WTC11 (cell line): ENCODE measurements around the gene DPP8. TPM values are rescaled to one million over a fixed set of nuclear protein-coding genes. Genes with fewer than 3 reads are reported as not detected.
A peak's percentile ranks its signal among the peaks of the same experiment; 100 is the strongest.

Experiments
- ATAC-seq: fragments of 200-7000 bp; cut with Tn5 transposase; 2 replicates; pipeline ENCODE4 v1.10.0; 2021; ENCODE audit warnings: mild to moderate bottlenecking, moderate library complexity
- CTCF ChIA-PET: fragments of 300-600 bp; sonication (Branson Sonifier 250); formaldehyde crosslinking; loops from one replicate; lab custom pipeline; 2021; ENCODE audit warnings: antibody characterized with exemption; lab: Charles Lee
- POLR2A ChIA-PET: fragments of 350-600 bp; sonication (Branson Sonifier 250); formaldehyde crosslinking; loops from one replicate; lab custom pipeline; 2021; ENCODE audit warnings: antibody characterized with exemption; lab: Charles Lee
- DNase-seq: peaks from one replicate; pipeline ENCODE4 v3.0.0; 2021; ENCODE audit warnings: low spot score
- H3K27ac Mint-ChIP-seq: 2 replicates; pipeline ENCODE4 v1.8.0; 2021; ENCODE audit warnings: mixed read lengths
- H3K27me3 Mint-ChIP-seq: 2 replicates; pipeline ENCODE4 v1.8.0; 2021; ENCODE audit warnings: low read depth, mild to moderate bottlenecking, moderate library complexity, mixed read lengths
- H3K36me3 Mint-ChIP-seq: 2 replicates; pipeline ENCODE4 v1.8.0; 2021; ENCODE audit warnings: mixed read lengths
- H3K4me1 Mint-ChIP-seq: 2 replicates; pipeline ENCODE4 v1.8.0; 2022; ENCODE audit warnings: mixed read lengths
- H3K4me3 Mint-ChIP-seq: 2 replicates; pipeline ENCODE4 v1.8.0; 2021; ENCODE audit warnings: mild to moderate bottlenecking, moderate library complexity, mixed read lengths
- H3K9me3 Mint-ChIP-seq: 2 replicates; pipeline ENCODE4 v1.8.0; 2021; ENCODE audit warnings: mixed read lengths
- CDX4 ChIP-seq: fragments of 250-450 bp; sonication (Bioruptor Pico); IDR thresholded peaks from 2 replicates; pipeline ENCODE4 v1.9.0; 2021; ENCODE audit warnings: moderate library complexity, mild to moderate bottlenecking, inconsistent platforms, borderline replicate concordance
- CREM ChIP-seq: sonication (generic); formaldehyde crosslinking; IDR thresholded peaks from 2 replicates; pipeline ENCODE4 v1.8.1; 2022; ENCODE audit warnings: mild to moderate bottlenecking, missing genetic modification reagents, moderate library complexity
- E2F5 ChIP-seq: sonication (generic); formaldehyde crosslinking; IDR thresholded peaks from 2 replicates; pipeline ENCODE4 v1.8.1; 2022; ENCODE audit warnings: mild to moderate bottlenecking, moderate library complexity, missing genetic modification reagents
- ETV6 ChIP-seq: sonication (generic); formaldehyde crosslinking; IDR thresholded peaks from 2 replicates; pipeline ENCODE4 v1.8.1; 2022; ENCODE audit warnings: mild to moderate bottlenecking, missing genetic modification reagents
- FOXK1 ChIP-seq: sonication (generic); formaldehyde crosslinking; IDR thresholded peaks from 2 replicates; pipeline ENCODE4 v1.8.0; 2022; ENCODE audit warnings: mild to moderate bottlenecking, moderate library complexity, missing genetic modification reagents
- FOXP1 ChIP-seq: sonication (generic); formaldehyde crosslinking; IDR thresholded peaks from 2 replicates; pipeline ENCODE4 v1.8.0; 2022; ENCODE audit warnings: missing genetic modification reagents, mild to moderate bottlenecking, moderate library complexity, borderline replicate concordance
- FOXP4 ChIP-seq: sonication (generic); formaldehyde crosslinking; IDR thresholded peaks from 2 replicates; pipeline ENCODE4 v1.8.0; 2022; ENCODE audit warnings: mild to moderate bottlenecking, missing genetic modification reagents
- IRF1 ChIP-seq: sonication (generic); formaldehyde crosslinking; IDR thresholded peaks from 2 replicates; pipeline ENCODE4 v1.8.0; 2023; ENCODE audit warnings: missing genetic modification reagents
- IRF2 ChIP-seq: sonication (generic); formaldehyde crosslinking; IDR thresholded peaks from 2 replicates; pipeline ENCODE4 v1.8.0; 2022; ENCODE audit warnings: low read depth, missing genetic modification reagents, borderline replicate concordance
- JAZF1 ChIP-seq: fragments of 250-450 bp; sonication (Bioruptor Pico); IDR thresholded peaks from 2 replicates; pipeline ENCODE4 v1.9.0; 2021; ENCODE audit warnings: moderate library complexity, mild to moderate bottlenecking, inconsistent platforms
- MAX ChIP-seq: sonication (generic); formaldehyde crosslinking; IDR thresholded peaks from 2 replicates; pipeline ENCODE4 v1.8.0; 2022; ENCODE audit warnings: mild to moderate bottlenecking, missing genetic modification reagents
- MLX ChIP-seq: sonication (generic); formaldehyde crosslinking; IDR thresholded peaks from 2 replicates; pipeline ENCODE4 v1.8.1; 2023; ENCODE audit warnings: mild to moderate bottlenecking, missing genetic modification reagents, moderate library complexity
- NR3C1 ChIP-seq: sonication (generic); formaldehyde crosslinking; conservative IDR thresholded peaks from 2 replicates; pipeline ENCODE4 v1.8.1; 2023; ENCODE audit warnings: low read depth, mild to moderate bottlenecking, missing genetic modification reagents
- OVOL2 ChIP-seq: fragments of 250-450 bp; sonication (Bioruptor Pico); IDR thresholded peaks from 2 replicates; pipeline ENCODE4 v1.9.0; 2021; ENCODE audit warnings: mild to moderate bottlenecking, borderline replicate concordance
- PRDM15 ChIP-seq: sonication (generic); formaldehyde crosslinking; IDR thresholded peaks from 2 replicates; pipeline ENCODE4 v1.8.0; 2022; ENCODE audit warnings: missing genetic modification reagents
- PREB ChIP-seq: sonication (generic); formaldehyde crosslinking; IDR thresholded peaks from 2 replicates; pipeline ENCODE4 v1.8.1; 2022; ENCODE audit warnings: mild to moderate bottlenecking, missing genetic modification reagents, moderate library complexity, borderline replicate concordance
- PRRX2 ChIP-seq: fragments of 250-450 bp; sonication (Bioruptor Pico); IDR thresholded peaks from 2 replicates; pipeline ENCODE4 v1.8.0; 2021; ENCODE audit warnings: mild to moderate bottlenecking
- RELA ChIP-seq: sonication (generic); formaldehyde crosslinking; IDR thresholded peaks from 2 replicates; pipeline ENCODE4 v1.8.1; 2022; ENCODE audit warnings: missing genetic modification reagents, mild to moderate bottlenecking, borderline replicate concordance
- SMAD3 ChIP-seq: sonication (generic); formaldehyde crosslinking; IDR thresholded peaks from 2 replicates; pipeline ENCODE4 v1.8.0; 2022; ENCODE audit warnings: missing genetic modification reagents, mild to moderate bottlenecking, borderline replicate concordance
- ZBTB21 ChIP-seq: sonication (generic); formaldehyde crosslinking; IDR thresholded peaks from 2 replicates; pipeline ENCODE4 v1.8.1; 2023; ENCODE audit warnings: mild to moderate bottlenecking, missing genetic modification reagents, borderline replicate concordance
- ZBTB43 ChIP-seq: sonication (generic); formaldehyde crosslinking; IDR thresholded peaks from 2 replicates; pipeline ENCODE4 v1.8.1; 2023; ENCODE audit warnings: mild to moderate bottlenecking, missing genetic modification reagents
- ZNF263 ChIP-seq: sonication (generic); formaldehyde crosslinking; IDR thresholded peaks from 2 replicates; pipeline ENCODE4 v1.8.1; 2022; ENCODE audit warnings: low read depth, mild to moderate bottlenecking, moderate library complexity, missing genetic modification reagents
- ZNF317 ChIP-seq: sonication (generic); formaldehyde crosslinking; IDR thresholded peaks from 2 replicates; pipeline ENCODE4 v1.8.1; 2023; ENCODE audit warnings: low read depth, mild to moderate bottlenecking, moderate library complexity, missing genetic modification reagents, borderline replicate concordance
- ZNF423 ChIP-seq: fragments of 250-450 bp; sonication (Bioruptor Pico); IDR thresholded peaks from 2 replicates; pipeline ENCODE4 v2.1.2; 2022; ENCODE audit warnings: mild to moderate bottlenecking, moderate library complexity
- total RNA-seq: library from RNA; stranded (reverse); gene quantifications from 3 replicates; pipeline ENCODE4 v1.2.3, GENCODE V29; 2021

Gene DPP8
- total RNA-seq, 1 experiment from 2014 or later, result 31.9 TPM

GRCh38 chr15:65530318-65531111 lies 13.0 kb upstream of the DPP8 start, which contains the start of gene HACD3:
HACD3 (plus strand) TSS chr15:65530463; CDS start chr15:65530632, 169 bp downstream.
- ATAC-seq (peak; percentile 93), DNase-seq (peak; percentile 89)
- Mint-ChIP-seq H3K36me3 (peaks cover 3% of the 10 kb centered on the region; the same call in 1 of the 2 replicates), H3K27ac (peak within 1 kb of the TSS; percentile 78; the same call in 1 of the 2 replicates), H3K4me1 (peaks cover 39% of the 10 kb centered on the region), H3K9me3 (no peaks in the 10 kb centered on the region), H3K27me3 (no peaks in the 10 kb centered on the region), H3K4me3 (peak within 1 kb of the TSS; percentile 66)
- ChIA-PET POLR2A (interaction anchor here (0.6 to 1.5 kb wide), 3 partner anchors 9 to 37 kb away, joined by 3 to 8 read pairs (median 6); no protein-coding TSS in a partner anchor), CTCF (interaction anchor here (0.5 to 1.8 kb wide), 6 partner anchors 81 to 448 kb away, joined by 3 to 8 read pairs (median 4); partner anchors contain the start of genes INTS14 and RAB11A)
- TF ChIP-seq FOXP4 (CRISPR knock-in tag), result peak; percentile 93
- TF ChIP-seq CDX4 (CRISPR knock-in tag), result no peak
- no peak for TF ChIP-seq NR3C1 (CRISPR knock-in tag)
- peak; percentile 80; the same call in 1 of the 2 replicates for TF ChIP-seq FOXK1 (CRISPR knock-in tag)
- TF ChIP-seq FOXP1, result peak; percentile 97
- 0 out of 2 replicates have a peak, but pooled peaks have one; percentile 72 for TF ChIP-seq PREB
- TF ChIP-seq OVOL2 (CRISPR knock-in tag), result no peak
- peak; percentile 52 for TF ChIP-seq PRDM15
- 0 out of 2 replicates have a peak, but pooled peaks have one; percentile 28 for TF ChIP-seq RELA (CRISPR knock-in tag)
- TF ChIP-seq ZNF423 (CRISPR knock-in tag), result no peak
- peak; percentile 76 for TF ChIP-seq E2F5
- TF ChIP-seq IRF1 (CRISPR knock-in tag), result peak; percentile 94
- no peak for TF ChIP-seq PRRX2 (CRISPR knock-in tag)
- TF ChIP-seq ZBTB43, result no peak
- TF ChIP-seq SMAD3, result 0 out of 2 replicates have a peak, but pooled peaks have one; percentile 16
- no peak for TF ChIP-seq JAZF1 (CRISPR knock-in tag)
- peak; percentile 97 for TF ChIP-seq ETV6 (CRISPR knock-in tag)
- peak; percentile 96 for TF ChIP-seq MAX (CRISPR knock-in tag)
- no peak for TF ChIP-seq ZNF263 (CRISPR knock-in tag)
- TF ChIP-seq ZBTB21 (CRISPR knock-in tag), result 0 out of 2 replicates have a peak, but pooled peaks have one; percentile 29
- TF ChIP-seq CREM, result peak; percentile 54; the same call in 1 of the 2 replicates
- 0 out of 2 replicates have a peak, but pooled peaks have one; percentile 25 for TF ChIP-seq MLX (CRISPR knock-in tag)
- TF ChIP-seq IRF2, result no peak
- TF ChIP-seq ZNF317, result 0 out of 2 replicates have a peak, but pooled peaks have one; percentile 28
